HL-60 (cell line): ENCODE results near the gene GPC1.

Source experiments
- CTCF ChIP-seq: IDR thresholded peaks from one replicate; pipeline ENCODE4 v1.5.1; 2011; ENCODE audit warnings: low read length, control low read depth, inconsistent platforms; ENCODE audit not compliant: insufficient read depth
- POLR2AphosphoS5 ChIP-seq: IDR thresholded peaks from 2 replicates; pipeline ENCODE4 v1.6.1; 2012; ENCODE audit warnings: low read depth
- REST ChIP-seq: IDR thresholded peaks from 2 replicates; pipeline ENCODE4 v1.6.1; 2012; ENCODE audit warnings: low read depth; ENCODE audit not compliant: insufficient replicate concordance

GRCh38 chr2:240469239-240469636, 33.8 kb downstream of the GPC1 start:
- TF ChIP-seq REST (no peak), CTCF (no peak), POLR2AphosphoS5 (no peak)
